ENCODE results near the gene NLRP13.
"Not testable (repeated sequence)": the region's sequence is repeated elsewhere in the genome, so short reads cannot be mapped to it uniquely, and the experiment has no call there.

The NLRP13 gene

GRCh38 chr19:55931936-55932386 lies at the start of gene NLRP13:
Gene NLRP13 (minus strand): TSS chr19:55932336. CDS start chr19:55932311, 25 bp downstream.
- no peak for DNase-seq (ENCODE audit: low spot score)

- no peak for DNase-seq (ENCODE audit: low spot score)
Observed at GRCh38 chr19:55980415-55980814, 48.3 kb upstream of the NLRP13 start.

GRCh38 chr19:55973982-55974381 lies 41.8 kb upstream of the NLRP13 start:
- no peak for DNase-seq (ENCODE audit: low spot score)

GRCh38 chr19:55962186-55962585 lies 30.1 kb upstream of the NLRP13 start:
- no peak for DNase-seq (ENCODE audit: low spot score)

GRCh38 chr19:55959996-55960675 lies 28.0 kb upstream of the NLRP13 start:
- no peak for DNase-seq (ENCODE audit: low spot score)

GRCh38 chr19:55958356-55958755 lies 26.2 kb upstream of the NLRP13 start:
- no peak for DNase-seq (ENCODE audit: low spot score)

GRCh38 chr19:55956431-55956830 lies 24.3 kb upstream of the NLRP13 start:
- DNase-seq (ENCODE audit: low spot score), result no peak

- not testable (repeated sequence) for DNase-seq (ENCODE audit: low spot score)
Observed at GRCh38 chr19:55950566-55950965, 18.4 kb upstream of the NLRP13 start.

GRCh38 chr19:55947532-55947931 lies 15.4 kb upstream of the NLRP13 start, which contains the start of gene NLRP8:
Gene NLRP8 (plus strand): TSS chr19:55947832.
- no peak for DNase-seq (ENCODE audit: low spot score)

GRCh38 chr19:55940306-55940705 lies 8.2 kb upstream of the NLRP13 start:
- no peak for DNase-seq (ENCODE audit: low spot score)

GRCh38 chr19:55939206-55939605 lies 7.1 kb upstream of the NLRP13 start:
- no peak for DNase-seq (ENCODE audit: low spot score)

- DNase-seq (ENCODE audit: low spot score), result no peak
Observed at GRCh38 chr19:55935206-55935605, 3.1 kb upstream of the NLRP13 start.

GRCh38 chr19:55930996-55931515 lies 1.1 kb downstream of the NLRP13 start:
- DNase-seq (ENCODE audit: low spot score), result no peak

GRCh38 chr19:55929258-55929657 lies 2.9 kb downstream of the NLRP13 start:
- not testable (repeated sequence) for DNase-seq (ENCODE audit: low spot score)

- DNase-seq (ENCODE audit: low spot score), result no peak
Observed at GRCh38 chr19:55927991-55928390, 4.1 kb downstream of the NLRP13 start.

GRCh38 chr19:55923556-55923955 lies 8.6 kb downstream of the NLRP13 start:
- DNase-seq (ENCODE audit: low spot score), result no peak

- no peak for DNase-seq (ENCODE audit: low spot score)
Observed at GRCh38 chr19:55913643-55914268, 18.4 kb downstream of the NLRP13 start.

GRCh38 chr19:55912916-55913315 lies 19.2 kb downstream of the NLRP13 start:
- no peak for DNase-seq (ENCODE audit: low spot score)

- no peak for DNase-seq (ENCODE audit: low spot score)
Observed at GRCh38 chr19:55909801-55910200, 22.3 kb downstream of the NLRP13 start.

GRCh38 chr19:55907746-55908145 lies 24.4 kb downstream of the NLRP13 start:
- DNase-seq (ENCODE audit: low spot score), result no peak

GRCh38 chr19:55907286-55907685 lies 24.9 kb downstream of the NLRP13 start:
- DNase-seq (ENCODE audit: low spot score), result no peak

GRCh38 chr19:55902080-55902751 lies 29.9 kb downstream of the NLRP13 start:
- DNase-seq (ENCODE audit: low spot score), result no peak
